Lower leg skin (tissue), 4 donors: ENCODE results near the gene MPV17L. TPM values are rescaled to one million over a fixed set of nuclear protein-coding genes. Genes with fewer than 3 reads are reported as not detected.
"Not testable (repeated sequence)": the region's sequence is repeated elsewhere in the genome, so short reads cannot be mapped to it uniquely, and the experiment has no call there.

Experiments
- DNase-seq, 2 donors: peaks; one replicate each; pipeline ENCODE4 v3.0.0-alpha.2; 2019; ENCODE audit warnings: low spot score in 2 of 2
- H3K4me3 ChIP-seq: fragments of 200-600 bp; sonication (generic); 2 replicates; pipeline ENCODE4 v1.5.1; 2017; ENCODE audit warnings: mild to moderate bottlenecking, low read depth; ENCODE audit not compliant: poor library complexity, severe bottlenecking
- POLR2A ChIP-seq, 2 donors: fragments of 450-650 bp; IDR thresholded peaks; one replicate each; pipeline ENCODE4 v1.6.1; 2016 to 2017; ENCODE audit warnings: antibody characterized with exemption in 2 of 2, mild to moderate bottlenecking in 1 of 2, moderate library complexity in 1 of 2
- WGBS, 2 donors: methylation state at CpG; one replicate each; pipeline ENCODE4 v1.1.5; 2018; 5-methylcytosine and 5-hydroxymethylcytosine counted together
- intact Hi-C: fragments of 100-400 bp; cut with DNase I; formaldehyde crosslinking; loops from one replicate; pipeline ENCODE4 v1.15.0; 2023; ENCODE audit warnings: low total_unique reads
- total RNA-seq, 4 donors: library from RNA; depleted of rRNA; stranded (reverse); fragments of >200 nt; gene quantifications; one replicate each; pipeline ENCODE4 v1.1.0, GENCODE V29; 2016
- TF ChIP-seq, protein P1 (sequence below), 3 donors: fragments of 450-650 bp; IDR thresholded peaks; one replicate each; pipeline ENCODE4 v1.5.1; 2016; ENCODE audit warnings: antibody characterized with exemption in 3 of 3, mild to moderate bottlenecking in 3 of 3, moderate library complexity in 2 of 3

Gene MPV17L
- total RNA-seq, 4 donors from 2014 or later, result 1.9 to 15.4 (median 9.2) TPM

DNA sequence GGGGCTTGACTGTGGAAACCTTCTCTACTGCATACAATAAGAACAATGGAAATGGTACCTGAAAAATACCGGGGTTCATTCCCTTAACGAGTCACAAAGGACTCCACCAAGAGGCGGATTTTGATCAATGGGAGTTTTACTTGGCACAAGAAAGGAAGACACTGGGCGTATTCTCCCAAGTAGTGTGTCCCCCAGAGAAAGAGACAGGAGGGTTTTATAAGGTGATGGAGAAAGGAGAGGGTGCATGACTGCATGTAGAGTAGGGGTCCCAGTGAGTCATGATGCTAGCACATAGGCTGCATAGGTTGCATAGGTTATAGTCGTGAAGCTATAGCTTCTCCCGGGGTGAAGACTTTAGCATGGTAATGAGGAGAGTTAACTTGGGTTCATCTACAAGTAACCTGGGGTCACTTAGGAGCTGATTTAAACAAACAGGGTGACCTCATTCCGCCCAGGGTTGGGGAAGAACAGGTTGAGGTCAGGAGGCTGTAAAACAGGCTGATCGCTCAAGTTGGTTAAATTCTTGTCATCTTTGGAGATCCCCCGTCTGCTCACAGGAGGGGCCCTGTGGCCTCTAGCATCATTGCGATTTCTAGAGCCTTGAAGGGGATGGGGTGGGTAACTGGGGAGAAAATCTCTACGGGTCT, 1.5 kb downstream of the MPV17L start:
- intact Hi-C loops, result no loop called here
- no peak for TF ChIP-seq POLR2A (IDR thresholded peaks at IDR 0.05)
- TF ChIP-seq, protein P1, sequence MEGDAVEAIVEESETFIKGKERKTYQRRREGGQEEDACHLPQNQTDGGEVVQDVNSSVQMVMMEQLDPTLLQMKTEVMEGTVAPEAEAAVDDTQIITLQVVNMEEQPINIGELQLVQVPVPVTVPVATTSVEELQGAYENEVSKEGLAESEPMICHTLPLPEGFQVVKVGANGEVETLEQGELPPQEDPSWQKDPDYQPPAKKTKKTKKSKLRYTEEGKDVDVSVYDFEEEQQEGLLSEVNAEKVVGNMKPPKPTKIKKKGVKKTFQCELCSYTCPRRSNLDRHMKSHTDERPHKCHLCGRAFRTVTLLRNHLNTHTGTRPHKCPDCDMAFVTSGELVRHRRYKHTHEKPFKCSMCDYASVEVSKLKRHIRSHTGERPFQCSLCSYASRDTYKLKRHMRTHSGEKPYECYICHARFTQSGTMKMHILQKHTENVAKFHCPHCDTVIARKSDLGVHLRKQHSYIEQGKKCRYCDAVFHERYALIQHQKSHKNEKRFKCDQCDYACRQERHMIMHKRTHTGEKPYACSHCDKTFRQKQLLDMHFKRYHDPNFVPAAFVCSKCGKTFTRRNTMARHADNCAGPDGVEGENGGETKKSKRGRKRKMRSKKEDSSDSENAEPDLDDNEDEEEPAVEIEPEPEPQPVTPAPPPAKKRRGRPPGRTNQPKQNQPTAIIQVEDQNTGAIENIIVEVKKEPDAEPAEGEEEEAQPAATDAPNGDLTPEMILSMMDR (IDR thresholded peaks at IDR 0.05), result no peak
- 92 to 93% methylated on average over 11 of the region's 11 CpGs for WGBS, 2 donors
- no peak overlapping the region for H3K4me3 ChIP-seq
- DNase-seq, result peak in 1 of 2 donors; percentile 70

DNA sequence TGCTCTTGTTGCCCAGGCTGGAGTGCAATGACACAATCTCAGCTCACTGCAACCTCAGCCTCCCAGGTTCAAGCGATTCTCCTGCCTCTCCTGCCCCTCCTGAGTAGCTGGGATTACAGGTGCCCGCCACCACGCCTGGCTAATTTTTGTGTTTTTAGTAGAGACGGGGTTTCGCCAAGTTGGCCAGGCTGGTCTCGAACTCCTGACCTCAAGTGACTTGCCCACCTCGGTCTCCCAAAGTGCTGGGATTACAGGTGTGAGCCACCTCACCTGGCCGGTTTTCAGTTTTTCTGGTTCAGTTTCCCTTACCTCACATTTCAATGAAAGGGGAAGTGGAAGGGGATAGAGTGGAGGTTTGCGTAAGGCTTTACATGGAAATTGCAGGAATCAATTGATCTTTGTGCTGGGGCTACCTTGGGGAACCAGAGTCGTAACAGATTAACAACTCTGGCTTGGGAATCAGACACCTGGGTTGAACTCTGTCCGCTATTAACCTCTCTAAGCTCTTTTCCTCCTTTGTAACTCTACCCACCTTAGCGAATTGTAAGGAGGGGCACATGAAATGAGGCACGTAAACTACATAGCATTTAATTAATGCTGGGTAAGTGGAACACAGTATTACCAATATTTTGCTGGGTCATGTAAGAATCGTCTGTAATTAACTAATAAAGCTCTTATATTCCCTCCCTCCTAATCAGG, 3.2 kb downstream of the MPV17L start:
- H3K4me3 ChIP-seq, result no peak overlapping the region
- intact Hi-C loops, result no loop called here
- TF ChIP-seq, protein P1 (IDR thresholded peaks at IDR 0.05), result no peak
- no peak for TF ChIP-seq POLR2A (IDR thresholded peaks at IDR 0.05)
- WGBS, 2 donors, result 79 to 81% methylated on average over 14 of the region's 14 CpGs
- DNase-seq, result peak in 1 of 2 donors; percentile 20

DNA sequence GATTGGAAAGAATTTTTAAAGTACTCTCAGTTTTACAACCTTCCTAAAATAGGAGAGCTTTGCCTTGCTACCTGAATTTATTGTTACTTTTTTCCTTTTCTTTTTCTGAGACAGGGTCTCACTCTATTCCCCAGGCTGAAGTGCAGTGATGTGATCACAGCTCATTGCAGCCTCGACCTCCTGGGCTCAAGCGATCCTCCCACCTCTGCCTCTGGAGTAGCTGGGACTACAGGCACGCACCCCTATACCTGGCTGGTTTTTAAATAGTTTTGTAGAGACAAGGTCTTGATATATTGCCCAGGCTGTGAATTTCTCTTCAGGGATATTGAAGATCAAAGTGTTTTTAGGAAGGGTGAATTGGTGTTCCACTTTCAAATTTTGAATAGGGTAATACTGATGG, 3.8 kb downstream of the MPV17L start:
- no peak overlapping the region for H3K4me3 ChIP-seq
- peak in 1 of 2 donors; percentile 76 for DNase-seq
- intact Hi-C loops, result no loop called here
- 87 to 88% methylated on average over 3 of the region's 3 CpGs for WGBS, 2 donors
- TF ChIP-seq POLR2A (IDR thresholded peaks at IDR 0.05), result no peak
- TF ChIP-seq, protein P1 (IDR thresholded peaks at IDR 0.05), result no peak

DNA sequence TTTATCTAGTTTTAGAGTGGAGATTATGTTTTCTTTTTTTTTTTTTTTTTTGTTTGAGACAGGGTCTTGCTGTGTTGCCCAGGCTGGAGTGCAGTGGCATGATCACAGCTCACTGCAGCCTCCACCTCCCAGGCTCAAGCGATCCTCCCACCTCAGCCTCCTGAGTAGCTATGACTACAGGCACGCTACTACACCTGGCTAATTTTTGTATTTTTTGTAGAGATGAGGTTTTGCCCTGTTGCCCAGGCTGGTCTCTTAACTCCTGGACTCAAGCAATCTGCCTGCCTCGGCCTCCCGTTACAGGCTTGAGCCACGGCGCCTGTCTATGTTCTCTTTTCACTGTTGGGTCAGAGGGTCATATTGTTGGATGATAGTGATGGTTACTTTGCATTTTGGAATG, 4.8 kb downstream of the MPV17L start:
- DNase-seq, result peak in 1 of 2 donors; percentile 52
- WGBS, 2 donors, result 97 to 98% methylated on average over 6 of the region's 6 CpGs
- H3K4me3 ChIP-seq, intact Hi-C loops: not testable (repeated sequence)

DNA sequence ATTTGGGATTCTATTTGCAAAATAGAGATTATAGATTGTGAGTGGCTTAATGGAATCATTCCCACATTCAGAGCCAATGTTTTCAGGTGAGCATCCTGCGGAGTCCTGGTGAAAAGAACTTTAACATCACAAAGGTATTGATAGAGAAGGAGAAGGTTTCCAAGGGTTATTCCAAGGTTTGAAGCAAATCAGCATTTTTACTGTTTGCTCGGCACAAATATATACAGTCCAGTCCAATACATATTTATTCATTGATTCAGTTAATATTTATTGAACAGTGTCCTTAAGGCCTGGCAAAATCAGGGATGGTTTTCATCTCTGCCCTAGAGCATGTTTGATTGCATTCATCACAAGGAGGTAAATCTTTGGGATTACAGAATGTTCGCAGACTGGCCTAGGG, 6.4 kb downstream of the MPV17L start:
- 82 to 89% methylated on average over 3 of the region's 3 CpGs for WGBS, 2 donors
- DNase-seq, result no peak
- H3K4me3 ChIP-seq, result no peak overlapping the region
- TF ChIP-seq, protein P1 (IDR thresholded peaks at IDR 0.05), result no peak
- no peak for TF ChIP-seq POLR2A (IDR thresholded peaks at IDR 0.05)
- intact Hi-C loops, result no loop called here

DNA sequence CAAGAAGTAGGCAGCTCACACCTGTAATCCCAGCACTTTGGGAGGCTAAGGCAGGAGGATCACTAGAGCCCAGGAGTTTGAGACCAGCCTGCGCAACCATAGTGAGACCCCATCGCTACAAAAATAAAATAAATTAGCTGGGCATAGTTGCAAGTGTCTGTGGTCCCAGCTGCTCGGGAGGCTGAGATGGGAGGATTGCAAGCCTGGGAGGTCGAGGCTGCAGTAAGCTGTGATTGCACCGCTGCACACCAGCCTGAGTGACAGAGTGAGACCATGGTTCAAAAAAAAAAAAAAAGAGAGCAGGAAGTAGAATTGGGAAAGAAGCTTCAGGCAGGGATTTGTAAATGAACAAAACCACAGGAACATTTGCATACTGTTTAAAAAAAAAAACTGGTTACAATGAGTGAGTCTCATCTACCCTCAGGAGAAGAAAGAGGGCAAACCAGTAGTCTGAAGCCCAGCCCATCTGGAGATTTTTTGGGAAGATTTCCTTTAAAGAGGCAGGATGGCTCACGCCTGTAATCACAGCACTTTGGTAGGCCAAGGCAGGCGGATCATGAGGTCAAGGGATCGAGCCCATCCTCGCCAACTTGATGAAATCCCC, 7.9 kb downstream of the MPV17L start:
- TF ChIP-seq POLR2A (IDR thresholded peaks at IDR 0.05), result no peak
- TF ChIP-seq, protein P1 (IDR thresholded peaks at IDR 0.05), result no peak
- H3K4me3 ChIP-seq, result no peak overlapping the region
- peak in 1 of 2 donors; percentile 62 for DNase-seq
- 81 to 87% methylated on average over 9 of the region's 9 CpGs for WGBS, 2 donors
- intact Hi-C loops, result no loop called here

DNA sequence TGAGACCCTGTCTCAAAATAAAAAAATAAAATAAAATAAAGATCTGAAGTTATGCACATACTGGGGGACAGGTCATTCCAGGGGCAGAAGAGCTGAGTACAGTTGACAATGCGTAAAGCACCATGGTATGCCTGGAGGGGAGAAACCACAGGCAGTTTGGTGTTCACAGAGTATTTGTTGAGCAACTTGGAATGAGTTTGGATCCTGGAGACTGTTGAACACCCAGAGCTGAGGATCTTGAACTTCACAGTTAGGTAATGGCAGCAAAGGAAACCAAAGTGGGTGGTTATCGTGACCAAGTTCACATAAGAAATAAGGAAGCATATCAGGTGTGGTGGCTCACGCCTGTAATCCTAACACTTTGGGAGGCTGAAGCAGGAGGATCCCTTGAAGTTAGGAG, 8.5 kb downstream of the MPV17L start:
- 90 to 93% methylated on average over 3 of the region's 3 CpGs for WGBS, 2 donors
- intact Hi-C loops, H3K4me3 ChIP-seq: not testable (repeated sequence)
- DNase-seq, result peak in 1 of 2 donors; percentile 13
